Caco-2 (cell line): ENCODE measurements around the gene JPH3. TPM values are rescaled to one million over a fixed set of nuclear protein-coding genes. Genes with fewer than 3 reads are reported as not detected.

Source experiments
- BruUV-seq: library from RNA; stranded (reverse); fragments of 400-500 nt; replicated peaks from 2 replicates; lab custom pipeline; 2021; lab: Mats Ljungman, UMichigan
- CTCF ChIA-PET: fragments of 300-600 bp; sonication (Branson Sonifier 250); formaldehyde crosslinking; loops from one replicate; lab custom pipeline; 2022; ENCODE audit warnings: antibody characterized with exemption; lab: Charles Lee
- POLR2A ChIA-PET: fragments of 300-600 bp; sonication (Branson Sonifier 250); formaldehyde crosslinking; loops from one replicate; lab custom pipeline; 2022; ENCODE audit warnings: antibody characterized with exemption; lab: Charles Lee
- DNase-seq, 2 experiments: peaks; one replicate each; pipeline versions ENCODE4 v3.0.0 to v3.0.0-alpha.2; 2020 to 2022
- H3K27me3 ChIP-seq: replicated peaks from 2 replicates; pipeline ENCODE4 v1.6.0; 2011; ENCODE audit warnings: low read length; ENCODE audit not compliant: control insufficient read depth, insufficient read depth
- H3K36me3 ChIP-seq: 2 replicates; pipeline ENCODE4 v1.5.1; 2011; ENCODE audit warnings: low read length; ENCODE audit not compliant: control insufficient read depth, insufficient read depth
- H3K4me1 ChIP-seq: fragments of 250-450 bp; sonication (Bioruptor Pico); 2 replicates; pipeline ENCODE4 v1.5.1; 2020; ENCODE audit warnings: mild to moderate bottlenecking
- H3K4me3 ChIP-seq: 2 replicates; pipeline ENCODE4 v1.5.1; 2011; ENCODE audit warnings: low read depth, mild to moderate bottlenecking, control low read depth, low read length
- H3K9me3 ChIP-seq: fragments of 250-450 bp; sonication (Bioruptor Pico); 2 replicates; pipeline ENCODE4 v1.5.1; 2020; ENCODE audit warnings: mild to moderate bottlenecking, moderate library complexity
- H3K27ac Mint-ChIP-seq: one replicate; pipeline ENCODE4 v1.8.0; 2022; ENCODE audit warnings: mixed read lengths; ENCODE audit not compliant: unreplicated experiment
- H3K27me3 Mint-ChIP-seq: one replicate; pipeline ENCODE4 v1.8.0; 2022; ENCODE audit warnings: mixed read lengths; ENCODE audit not compliant: insufficient read depth, unreplicated experiment
- H3K36me3 Mint-ChIP-seq: one replicate; pipeline ENCODE4 v1.8.0; 2022; ENCODE audit warnings: mild to moderate bottlenecking, mixed read lengths; ENCODE audit not compliant: insufficient read depth, unreplicated experiment
- H3K4me1 Mint-ChIP-seq: one replicate; pipeline ENCODE4 v1.8.0; 2022; ENCODE audit warnings: low read depth, mixed read lengths; ENCODE audit not compliant: unreplicated experiment
- H3K4me3 Mint-ChIP-seq: one replicate; pipeline ENCODE4 v1.8.0; 2022; ENCODE audit warnings: mild to moderate bottlenecking, moderate library complexity, mixed read lengths; ENCODE audit not compliant: unreplicated experiment
- H3K9me3 Mint-ChIP-seq: one replicate; pipeline ENCODE4 v1.8.0; 2022; ENCODE audit warnings: mixed read lengths; ENCODE audit not compliant: unreplicated experiment
- intact Hi-C: fragments of 100-400 bp; cut with micrococcal nuclease; formaldehyde crosslinking; loops from one replicate; pipeline ENCODE4 v1.10.0; 2022; ENCODE audit not compliant: unreplicated experiment
- total RNA-seq: library from RNA; stranded (reverse); gene quantifications from 2 replicates; pipeline ENCODE4 v1.2.3, GENCODE V29; 2022
- TF ChIP-seq, protein P1 (sequence below), 2 experiments: fragments of 200-600 bp in 1 of 2; IDR thresholded peaks; 1 replicate in 1 of 2; 2 replicates in 1 of 2; pipeline versions ENCODE4 v1.5.1 to v1.8.0; 2011 to 2022; ENCODE audit warnings: antibody characterized with exemption in 1 of 2, control low read depth in 1 of 2, inconsistent platforms in 1 of 2, low read depth in 1 of 2, low read length in 1 of 2, mild to moderate bottlenecking in 1 of 2, moderate library complexity in 1 of 2; ENCODE audit not compliant: insufficient read depth in 1 of 2, severe bottlenecking in 1 of 2, unreplicated experiment in 1 of 2

Gene JPH3
- total RNA-seq, 1 experiment from 2014 or later: 4.8 TPM

DNA sequence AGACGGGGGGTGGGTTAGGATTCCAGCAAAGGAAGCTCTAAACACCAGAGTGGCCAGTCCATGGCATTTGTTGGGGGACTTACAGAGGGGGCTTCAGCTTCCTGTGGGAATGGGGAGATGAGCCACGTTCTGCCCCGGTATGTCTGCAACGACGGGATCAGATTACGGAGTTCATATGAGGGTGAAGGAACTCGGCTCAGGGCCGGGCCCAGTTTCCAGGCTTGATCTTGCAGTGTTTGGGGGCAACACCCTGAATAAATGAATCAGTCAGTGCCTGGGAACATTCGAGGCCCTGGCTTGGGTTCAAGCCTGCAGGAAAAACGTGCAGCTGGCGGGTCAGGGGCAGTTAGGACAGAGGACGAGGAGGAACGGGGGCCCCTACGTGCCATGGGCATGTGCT lies 54.0 kb downstream of the JPH3 start:
- no peak overlapping the region for H3K4me3 ChIP-seq
- no TSS peak for BruUV-seq
- TF ChIP-seq, protein P1, sequence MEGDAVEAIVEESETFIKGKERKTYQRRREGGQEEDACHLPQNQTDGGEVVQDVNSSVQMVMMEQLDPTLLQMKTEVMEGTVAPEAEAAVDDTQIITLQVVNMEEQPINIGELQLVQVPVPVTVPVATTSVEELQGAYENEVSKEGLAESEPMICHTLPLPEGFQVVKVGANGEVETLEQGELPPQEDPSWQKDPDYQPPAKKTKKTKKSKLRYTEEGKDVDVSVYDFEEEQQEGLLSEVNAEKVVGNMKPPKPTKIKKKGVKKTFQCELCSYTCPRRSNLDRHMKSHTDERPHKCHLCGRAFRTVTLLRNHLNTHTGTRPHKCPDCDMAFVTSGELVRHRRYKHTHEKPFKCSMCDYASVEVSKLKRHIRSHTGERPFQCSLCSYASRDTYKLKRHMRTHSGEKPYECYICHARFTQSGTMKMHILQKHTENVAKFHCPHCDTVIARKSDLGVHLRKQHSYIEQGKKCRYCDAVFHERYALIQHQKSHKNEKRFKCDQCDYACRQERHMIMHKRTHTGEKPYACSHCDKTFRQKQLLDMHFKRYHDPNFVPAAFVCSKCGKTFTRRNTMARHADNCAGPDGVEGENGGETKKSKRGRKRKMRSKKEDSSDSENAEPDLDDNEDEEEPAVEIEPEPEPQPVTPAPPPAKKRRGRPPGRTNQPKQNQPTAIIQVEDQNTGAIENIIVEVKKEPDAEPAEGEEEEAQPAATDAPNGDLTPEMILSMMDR (IDR thresholded peaks at IDR 0.05; ENCODE audit: insufficient read depth in 1 of 2, low read depth in 1 of 2, low read length in 1 of 2, severe bottlenecking in 1 of 2, unreplicated experiment in 1 of 2): no peak
- H3K36me3 ChIP-seq: no peaks in the 10 kb centered on the region
- no peak for DNase-seq
- ChIA-PET CTCF (no interaction called here), POLR2A (no interaction called here)
- no peaks in the 10 kb centered on the region for H3K36me3 Mint-ChIP-seq
- H3K4me1 ChIP-seq: no peaks in the 10 kb centered on the region
- H3K4me1 Mint-ChIP-seq: no peaks in the 10 kb centered on the region
- no peaks in the 10 kb centered on the region for H3K9me3 Mint-ChIP-seq
- intact Hi-C loops: no loop called here
- H3K27me3 ChIP-seq: no peaks in the 10 kb centered on the region
- no peak overlapping the region for H3K27ac Mint-ChIP-seq
- H3K27me3 Mint-ChIP-seq: peaks cover 13% of the 10 kb centered on the region
- no peak overlapping the region for H3K4me3 Mint-ChIP-seq
- 0 out of 2 replicates have a peak, but pooled peaks cover 3% of the 10 kb centered on the region for H3K9me3 ChIP-seq

DNA sequence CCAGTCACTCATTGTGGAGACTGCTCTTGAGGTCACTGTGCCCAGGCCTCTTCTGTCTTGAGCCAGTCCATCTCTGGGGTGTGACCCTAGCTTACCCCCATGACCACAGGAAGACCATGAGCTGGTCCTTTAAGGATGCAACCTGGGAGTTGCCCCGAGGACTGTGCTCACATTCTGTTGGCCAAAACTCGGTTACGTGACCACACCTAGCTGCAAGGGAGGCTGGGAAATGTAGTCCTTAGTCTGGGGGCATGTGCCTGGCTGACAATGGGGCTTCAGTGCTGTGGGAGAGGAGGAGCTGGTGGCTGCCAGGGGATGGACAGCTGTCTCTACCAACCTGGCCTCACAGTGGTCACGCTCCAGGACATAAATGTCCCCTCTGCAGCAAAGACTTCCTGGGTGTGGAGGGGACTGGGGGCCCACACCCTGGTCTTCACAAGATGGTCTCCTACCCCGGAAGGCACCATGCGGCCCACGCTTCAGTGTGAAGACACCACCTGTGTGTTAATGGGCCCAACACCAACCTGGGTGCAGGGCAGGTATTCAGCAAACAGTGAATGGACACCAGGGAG lies 55.4 kb downstream of the JPH3 start:
- ChIA-PET POLR2A (no interaction called here), CTCF (no interaction called here)
- no TSS peak for BruUV-seq
- Histone ChIP-seq H3K36me3 (no peaks in the 10 kb centered on the region), H3K4me1 (no peaks in the 10 kb centered on the region), H3K9me3 (0 out of 2 replicates have a peak, but pooled peaks cover 3% of the 10 kb centered on the region), H3K4me3 (no peak overlapping the region), H3K27me3 (no peaks in the 10 kb centered on the region)
- TF ChIP-seq, protein P1 (IDR thresholded peaks at IDR 0.05; ENCODE audit: insufficient read depth in 1 of 2, low read depth in 1 of 2, low read length in 1 of 2, severe bottlenecking in 1 of 2, unreplicated experiment in 1 of 2): no peak
- Mint-ChIP-seq H3K4me1 (no peaks in the 10 kb centered on the region), H3K4me3 (no peak overlapping the region), H3K36me3 (no peaks in the 10 kb centered on the region), H3K27me3 (peaks cover 15% of the 10 kb centered on the region), H3K9me3 (no peaks in the 10 kb centered on the region), H3K27ac (no peak overlapping the region)
- intact Hi-C loops: no loop called here
- peak; percentile 47 to 65 for DNase-seq

DNA sequence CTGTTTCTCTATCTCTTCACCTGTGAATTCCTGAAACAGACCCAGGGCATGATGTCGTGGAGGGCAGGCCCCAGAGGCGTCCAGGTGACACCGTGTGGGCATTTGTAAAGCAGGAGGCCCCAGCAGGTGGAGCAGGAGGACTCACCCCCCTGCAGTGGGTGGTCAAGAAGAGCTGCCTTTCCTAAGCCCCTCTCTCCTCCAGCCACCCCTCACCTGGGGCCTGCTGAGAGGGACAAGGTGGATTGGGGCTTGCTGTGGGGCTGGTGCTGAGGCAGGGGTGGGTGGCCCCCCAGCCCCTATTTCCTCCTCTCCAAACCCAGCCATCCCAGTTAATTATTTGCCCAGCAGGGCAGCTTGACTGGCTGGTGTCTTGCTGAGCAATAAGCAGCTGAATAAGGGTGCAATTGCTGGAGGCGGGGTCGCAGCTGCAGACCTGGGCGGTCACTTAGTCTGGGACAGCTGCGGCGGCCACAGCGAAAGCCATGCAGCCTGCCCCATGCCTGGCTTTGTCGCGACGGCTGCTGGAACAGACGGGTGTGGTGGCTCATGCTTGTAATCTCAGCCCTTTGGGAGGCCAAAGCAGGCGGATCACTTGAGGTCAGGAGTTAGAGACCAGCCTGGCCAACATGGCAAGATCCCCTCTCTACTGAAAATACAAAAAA lies 56.4 kb downstream of the JPH3 start:
- H3K4me1 Mint-ChIP-seq: no peaks in the 10 kb centered on the region
- intact Hi-C loops: no loop called here
- no peaks in the 10 kb centered on the region for H3K9me3 Mint-ChIP-seq
- H3K4me3 Mint-ChIP-seq: no peak overlapping the region
- no peak overlapping the region for H3K27ac Mint-ChIP-seq
- 0 out of 2 replicates have a peak, but pooled peaks cover 3% of the 10 kb centered on the region for H3K9me3 ChIP-seq
- no TSS peak for BruUV-seq
- H3K27me3 ChIP-seq: no peaks in the 10 kb centered on the region
- CTCF ChIA-PET: no interaction called here
- peaks cover 18% of the 10 kb centered on the region for H3K27me3 Mint-ChIP-seq
- TF ChIP-seq, protein P1 (IDR thresholded peaks at IDR 0.05; ENCODE audit: insufficient read depth in 1 of 2, low read depth in 1 of 2, low read length in 1 of 2, severe bottlenecking in 1 of 2, unreplicated experiment in 1 of 2): no peak
- H3K4me1 ChIP-seq: no peaks in the 10 kb centered on the region
- no peaks in the 10 kb centered on the region for H3K36me3 ChIP-seq
- no peaks in the 10 kb centered on the region for H3K36me3 Mint-ChIP-seq
- no peak overlapping the region for H3K4me3 ChIP-seq
- POLR2A ChIA-PET: no interaction called here
- DNase-seq: no peak
